Endodermal cell (in vitro differentiated cells): Measurements from ENCODE around the gene CACNA1F. TPM values are rescaled to one million over a fixed set of nuclear protein-coding genes. Genes with fewer than 3 reads are reported as not detected.

Source experiments
- DNase-seq: peaks from one replicate; pipeline ENCODE4 v3.0.0-alpha.2; 2017
- H3K27ac ChIP-seq: 2 replicates; pipeline ENCODE4 v1.5.1; 2013; ENCODE audit warnings: mild to moderate bottlenecking, low read depth, low read length, moderate library complexity
- H3K27me3 ChIP-seq: 2 replicates; pipeline ENCODE4 v1.6.1; 2013; ENCODE audit warnings: mild to moderate bottlenecking, low read length, moderate library complexity; ENCODE audit not compliant: insufficient read depth, control insufficient read depth, poor library complexity, severe bottlenecking
- H3K36me3 ChIP-seq: 2 replicates; pipeline ENCODE4 v1.7.0; 2013; ENCODE audit warnings: mild to moderate bottlenecking, low read length, moderate library complexity; ENCODE audit not compliant: control insufficient read depth, insufficient read depth
- H3K4me1 ChIP-seq: one replicate; pipeline ENCODE4 v1.7.0; 2013; ENCODE audit warnings: low read length; ENCODE audit not compliant: control insufficient read depth, insufficient read depth
- H3K4me3 ChIP-seq: 2 replicates; pipeline ENCODE4 v1.5.1; 2013; ENCODE audit warnings: mild to moderate bottlenecking, low read length, moderate library complexity
- H3K9ac ChIP-seq: 2 replicates; pipeline ENCODE4 v1.6.1; 2013; ENCODE audit warnings: mild to moderate bottlenecking, low read length, moderate library complexity; ENCODE audit not compliant: poor library complexity, severe bottlenecking; ENCODE audit errors: extremely low read depth
- H3K9me3 ChIP-seq: 2 replicates; pipeline ENCODE4 v1.6.1; 2013; ENCODE audit warnings: mild to moderate bottlenecking, low read length, moderate library complexity; ENCODE audit not compliant: control insufficient read depth
- H3K27ac Mint-ChIP-seq: 2 replicates; pipeline ENCODE4 v1.8.0; 2020; ENCODE audit warnings: mixed read lengths
- H3K27me3 Mint-ChIP-seq: 2 replicates; pipeline ENCODE4 v1.8.0; 2021; ENCODE audit warnings: mild to moderate bottlenecking, mixed read lengths; ENCODE audit not compliant: insufficient read depth
- H3K36me3 Mint-ChIP-seq: 2 replicates; pipeline ENCODE4 v1.8.0; 2020; ENCODE audit warnings: low read depth, mixed read lengths
- H3K4me1 Mint-ChIP-seq: 2 replicates; pipeline ENCODE4 v1.8.0; 2020; ENCODE audit warnings: mixed read lengths
- H3K4me3 Mint-ChIP-seq: 2 replicates; pipeline ENCODE4 v1.8.0; 2020; ENCODE audit warnings: mild to moderate bottlenecking, moderate library complexity, mixed read lengths
- H3K9me3 Mint-ChIP-seq: 2 replicates; pipeline ENCODE4 v1.8.0; 2020; ENCODE audit warnings: mild to moderate bottlenecking, mixed read lengths
- WGBS, 2 experiments: methylation state at CpG; one replicate each; pipeline versions ENCODE4 v1.1.5 to v1.1.7; 2013; ENCODE audit warnings: missing lambda C conversion rate in 2 of 2, mixed read lengths in 1 of 2; ENCODE audit not compliant: insufficient coverage in 1 of 2, insufficient read length in 1 of 2; 5-methylcytosine and 5-hydroxymethylcytosine counted together
- total RNA-seq, 2 donors: library from RNA; stranded (reverse); fragmentation: NEBNext Ultra II Directional in 1 of 2; extraction: Animal tissue kit (Norgen Biotek cat#: 25700) in 1 of 2; gene quantifications; 2 replicates in 1 of 2; 3 replicates in 1 of 2; pipeline ENCODE4 v1.2.1, GENCODE V29; 2021
- TF ChIP-seq, protein P1 (sequence below): fragments of 200-600 bp; sonication (generic); conservative IDR thresholded peaks from 2 replicates; pipeline ENCODE4 v1.5.0; 2021; ENCODE audit warnings: antibody characterized with exemption, mild to moderate bottlenecking

Gene CACNA1F
- total RNA-seq, 2 donors from 2014 or later: 0.42 to 0.70 TPM

DNA sequence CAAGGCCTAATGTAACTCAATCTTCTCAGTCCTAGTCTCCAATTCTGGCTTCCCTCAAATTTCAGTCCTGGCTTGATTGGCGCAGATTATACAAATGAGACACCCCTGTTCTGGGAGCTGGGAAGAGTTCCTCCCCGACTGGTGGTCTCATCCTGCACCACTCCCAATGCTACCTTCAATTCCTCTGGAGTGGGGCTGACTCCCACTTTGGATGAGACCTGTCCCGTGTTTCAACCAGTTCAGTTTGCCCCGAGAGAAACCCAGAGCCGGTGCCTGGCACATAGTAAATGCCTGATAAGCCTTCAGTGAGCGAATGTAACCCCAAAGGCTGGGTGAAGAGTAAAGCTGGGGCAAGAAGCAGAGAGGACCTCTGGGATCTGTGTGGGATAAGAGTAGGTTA, 29.1 kb downstream of the CACNA1F start:
- TF ChIP-seq, protein P1, sequence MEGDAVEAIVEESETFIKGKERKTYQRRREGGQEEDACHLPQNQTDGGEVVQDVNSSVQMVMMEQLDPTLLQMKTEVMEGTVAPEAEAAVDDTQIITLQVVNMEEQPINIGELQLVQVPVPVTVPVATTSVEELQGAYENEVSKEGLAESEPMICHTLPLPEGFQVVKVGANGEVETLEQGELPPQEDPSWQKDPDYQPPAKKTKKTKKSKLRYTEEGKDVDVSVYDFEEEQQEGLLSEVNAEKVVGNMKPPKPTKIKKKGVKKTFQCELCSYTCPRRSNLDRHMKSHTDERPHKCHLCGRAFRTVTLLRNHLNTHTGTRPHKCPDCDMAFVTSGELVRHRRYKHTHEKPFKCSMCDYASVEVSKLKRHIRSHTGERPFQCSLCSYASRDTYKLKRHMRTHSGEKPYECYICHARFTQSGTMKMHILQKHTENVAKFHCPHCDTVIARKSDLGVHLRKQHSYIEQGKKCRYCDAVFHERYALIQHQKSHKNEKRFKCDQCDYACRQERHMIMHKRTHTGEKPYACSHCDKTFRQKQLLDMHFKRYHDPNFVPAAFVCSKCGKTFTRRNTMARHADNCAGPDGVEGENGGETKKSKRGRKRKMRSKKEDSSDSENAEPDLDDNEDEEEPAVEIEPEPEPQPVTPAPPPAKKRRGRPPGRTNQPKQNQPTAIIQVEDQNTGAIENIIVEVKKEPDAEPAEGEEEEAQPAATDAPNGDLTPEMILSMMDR: no peak
- Histone ChIP-seq H3K27ac (no peak overlapping the region), H3K4me3 (no peak overlapping the region), H3K4me1 (no peaks in the 10 kb centered on the region), H3K9me3 (no peaks in the 10 kb centered on the region), H3K27me3 (peaks cover 6% of the 10 kb centered on the region), H3K9ac (no peak overlapping the region), H3K36me3 (no peaks in the 10 kb centered on the region)
- Mint-ChIP-seq H3K36me3 (no peaks in the 10 kb centered on the region), H3K27me3 (peaks cover 4% of the 10 kb centered on the region), H3K9me3 (peaks cover 46% of the 10 kb centered on the region), H3K4me1 (no peaks in the 10 kb centered on the region), H3K27ac (no peak overlapping the region), H3K4me3 (no peak overlapping the region)
- no peak for DNase-seq
- WGBS, 2 experiments: 60 to 92% methylated on average over 1 to 6 of the region's 6 CpGs

DNA sequence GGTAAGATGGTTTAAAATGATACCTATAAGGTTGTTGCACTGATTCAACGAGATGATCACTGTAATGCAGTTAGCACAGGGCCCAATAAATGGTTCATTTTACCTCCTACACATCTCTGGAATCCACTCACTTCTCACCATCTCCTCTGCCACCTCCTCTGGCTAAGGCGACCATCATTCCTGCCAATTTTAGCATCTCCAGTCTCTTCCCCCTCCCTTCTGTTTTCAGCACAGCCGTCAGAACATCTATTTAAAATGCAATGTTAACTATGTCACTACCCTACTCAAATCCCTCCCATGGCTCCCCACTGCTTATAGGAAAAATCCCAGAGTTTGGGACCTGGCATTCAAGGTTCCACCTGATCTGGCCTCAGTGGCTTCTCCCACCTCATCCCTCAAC, 29.6 kb downstream of the CACNA1F start:
- H3K9ac ChIP-seq: no peak overlapping the region
- no peaks in the 10 kb centered on the region for H3K4me1 Mint-ChIP-seq
- no peaks in the 10 kb centered on the region for H3K4me1 ChIP-seq
- peaks cover 9% of the 10 kb centered on the region for H3K27me3 Mint-ChIP-seq
- no peak overlapping the region for H3K27ac Mint-ChIP-seq
- 89% methylated on average over 3 of the region's 3 CpGs; no CpG with 5 or more reads in 1 of the 2 experiments for WGBS, 2 experiments
- H3K36me3 Mint-ChIP-seq: no peaks in the 10 kb centered on the region
- H3K9me3 Mint-ChIP-seq: peaks cover 51% of the 10 kb centered on the region
- peaks cover 11% of the 10 kb centered on the region for H3K27me3 ChIP-seq
- no peaks in the 10 kb centered on the region for H3K36me3 ChIP-seq
- no peaks in the 10 kb centered on the region for H3K9me3 ChIP-seq
- no peak overlapping the region for H3K4me3 ChIP-seq
- no peak for DNase-seq
- no peak overlapping the region for H3K27ac ChIP-seq
- TF ChIP-seq, protein P1: no peak
- no peak overlapping the region for H3K4me3 Mint-ChIP-seq

DNA sequence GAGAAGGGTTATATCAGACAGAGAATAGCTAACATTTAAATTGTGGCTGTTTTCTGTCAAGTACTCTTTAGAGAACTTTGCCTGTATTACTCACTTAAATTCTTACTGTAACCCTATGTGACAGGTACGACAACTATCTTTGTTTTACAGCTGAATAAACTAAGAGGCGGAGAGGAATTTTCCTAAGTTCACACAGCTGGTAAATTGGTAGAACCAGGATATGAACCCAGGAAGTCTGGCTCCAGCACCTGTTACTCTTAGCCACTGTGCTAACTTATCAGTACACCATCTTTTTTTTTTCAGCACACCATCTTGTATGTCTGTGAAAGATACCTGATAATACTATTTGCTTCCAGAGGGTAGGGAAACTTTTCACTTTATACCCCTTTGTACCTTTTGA, 31.1 kb downstream of the CACNA1F start:
- DNase-seq: no peak
- Histone ChIP-seq H3K36me3 (no peaks in the 10 kb centered on the region), H3K4me1 (no peaks in the 10 kb centered on the region), H3K9ac (no peak overlapping the region), H3K27me3 (peaks cover 22% of the 10 kb centered on the region), H3K27ac (no peak overlapping the region), H3K9me3 (no peaks in the 10 kb centered on the region), H3K4me3 (no peak overlapping the region)
- Mint-ChIP-seq H3K4me1 (peaks cover 3% of the 10 kb centered on the region), H3K4me3 (no peak overlapping the region), H3K9me3 (peaks cover 53% of the 10 kb centered on the region), H3K27me3 (peaks cover 17% of the 10 kb centered on the region), H3K36me3 (no peaks in the 10 kb centered on the region), H3K27ac (no peak overlapping the region)
- 89 to 94% methylated on average over 2 of the region's 2 CpGs for WGBS, 2 experiments
- TF ChIP-seq, protein P1: no peak
